Right ventricle myocardium superior (tissue), 1 donor: Measurements from ENCODE around the gene OOSP4A. TPM values are rescaled to one million over a fixed set of nuclear protein-coding genes. Genes with fewer than 3 reads are reported as not detected.
A peak's percentile ranks its signal among the peaks of the same experiment; 100 is the strongest.

Source experiments
- ATAC-seq: fragments of 200-7000 bp; cut with Tn5 transposase; one replicate; pipeline ENCODE4 v1.9.1; 2020; ENCODE audit warnings: mild to moderate bottlenecking; ENCODE audit not compliant: poor library complexity
- DNase-seq: peaks from one replicate; pipeline ENCODE4 v3.0.0-alpha.2; 2020
- intact Hi-C: fragments of 100-400 bp; cut with DNase I; formaldehyde crosslinking; loops from one replicate; pipeline ENCODE4 v1.11.2; 2022
- long read RNA-seq: library from polyadenylated mRNA; unstranded; transcript quantifications from one replicate; pipeline ENCODE4 v2.0.0, GENCODE V29; 2021
- total RNA-seq: library from RNA; stranded (reverse); fragmentation: NEBNext Ultra II Directional; extraction: Animal tissue kit (Norgen Biotek cat#: 25700); gene quantifications from one replicate; pipeline ENCODE4 v1.2.1, GENCODE V29; 2021
- donor health status: DM: no; HTN: yes; CAD: no; lungs with severe emphysema.

OOSP4A gene
- not detected for total RNA-seq
- long read RNA-seq = 0 reads

DNA sequence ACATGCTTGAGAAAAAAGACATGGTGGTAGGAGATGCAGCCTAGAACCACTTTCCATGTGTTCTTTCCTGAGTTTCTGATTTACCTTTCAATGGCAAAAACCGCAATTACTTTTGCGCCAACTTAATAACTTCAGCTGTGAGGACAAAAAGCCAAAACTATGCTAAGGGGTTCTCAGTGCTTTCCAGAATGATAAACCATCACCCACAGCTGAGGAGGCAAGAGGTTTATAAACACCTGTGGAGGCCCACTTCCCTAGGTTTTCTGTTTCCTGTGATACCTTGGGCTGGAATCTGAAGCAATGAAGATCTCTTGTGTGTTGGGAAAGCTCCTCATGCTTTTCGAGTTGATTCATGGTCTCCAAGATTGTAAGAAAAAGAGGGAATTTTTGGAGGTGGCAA, at the start of gene OOSP4A:
Gene OOSP4A (plus strand): TSS at position 301 of the 400 bp plus-strand sequence. CDS start 0 bp downstream, at position 301.
- DNase-seq (no peak), ATAC-seq (no peak)
- intact Hi-C loops = no loop called here

DNA sequence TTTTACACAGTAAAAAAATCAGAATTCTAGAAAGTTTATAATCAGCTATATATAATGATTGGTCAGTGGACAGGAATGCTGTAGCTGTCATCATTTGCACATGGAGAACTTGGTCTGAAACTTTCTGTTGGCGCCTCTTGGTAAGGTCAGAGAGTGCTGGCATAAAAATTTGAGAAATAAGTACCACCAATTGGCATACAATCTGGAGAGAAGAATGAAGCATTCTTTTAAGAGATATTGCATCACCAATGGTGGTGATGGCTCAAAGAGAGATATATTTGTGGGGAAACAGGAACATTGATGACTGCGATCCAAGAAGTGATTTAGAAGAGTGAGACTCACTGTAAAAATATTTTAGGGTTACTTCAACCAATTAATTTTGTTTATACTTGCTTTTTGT, 45.4 kb upstream of the OOSP4A start:
- DNase-seq = no peak
- intact Hi-C loops = no loop called here
- ATAC-seq = no peak

GRCh38 chr11:59918987-59919589, 44.7 kb upstream of the OOSP4A start:
- DNase-seq = no peak
- intact Hi-C loops = no loop called here
- no peak for ATAC-seq

GRCh38 chr11:59923813-59924212, 40.0 kb upstream of the OOSP4A start:
- ATAC-seq (no peak), DNase-seq (no peak)
- intact Hi-C loops = no loop called here

- ATAC-seq (no peak), DNase-seq (no peak)
- intact Hi-C loops = no loop called here
These were observed 32.1 kb upstream of the OOSP4A start for GRCh38 chr11:59931688-59932087.

- no peak for ATAC-seq
- intact Hi-C loops = no loop called here
- no peak for DNase-seq
These were observed 25.7 kb upstream of the OOSP4A start, which contains the start of gene OOSP1 for GRCh38 chr11:59938132-59938531. OOSP1 (plus strand) TSS chr11:59938432; CDS start chr11:59938455, 23 bp downstream.

GRCh38 chr11:59938718-59939117, 25.1 kb upstream of the OOSP4A start:
- no peak for ATAC-seq

DNA sequence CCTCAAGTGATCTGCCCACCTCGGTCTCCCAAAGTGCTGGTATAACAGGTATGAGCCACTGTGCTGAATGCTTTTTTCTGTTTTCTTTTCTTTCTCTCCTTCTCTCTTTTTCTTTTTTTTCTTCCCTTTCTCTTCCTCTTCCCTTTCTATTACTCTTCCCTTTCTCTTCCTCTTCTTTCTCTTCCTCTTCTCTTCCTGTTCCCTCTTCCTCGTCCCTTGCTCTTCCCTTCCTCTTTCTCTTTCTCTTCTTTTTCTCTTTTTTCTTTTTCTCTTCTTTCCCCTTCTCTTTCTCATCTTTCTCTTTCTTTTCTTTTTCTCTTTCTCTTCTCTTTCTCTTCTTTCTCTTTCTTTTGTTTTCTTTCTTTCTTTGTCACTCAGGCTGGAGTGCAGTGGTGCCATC, 24.4 kb upstream of the OOSP4A start:
- intact Hi-C loops = no loop called here
- ATAC-seq = no peak
- no peak for DNase-seq

More at GRCh38 chr11:59938718-59939117, 25.1 kb upstream of the OOSP4A start:
- no peak for DNase-seq
- intact Hi-C loops = no loop called here

DNA sequence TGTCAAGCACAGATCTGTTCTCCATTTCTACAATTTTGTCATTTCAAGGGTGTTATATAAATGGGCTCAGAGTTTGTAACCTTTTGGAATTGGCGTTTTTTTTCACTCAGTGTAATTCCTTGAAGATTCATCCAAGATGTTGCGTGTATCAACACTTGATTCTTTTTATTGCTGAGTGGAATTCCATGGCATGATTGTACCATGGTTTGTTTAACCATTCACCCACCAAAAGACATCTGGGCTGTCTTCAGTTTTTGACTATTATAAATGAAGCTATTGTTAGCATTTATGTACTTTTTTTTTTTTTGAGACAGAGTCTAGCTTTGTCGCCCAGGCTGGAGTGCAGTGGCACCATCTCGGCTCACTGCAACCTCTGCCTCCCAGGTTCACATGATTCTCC, 22.7 kb upstream of the OOSP4A start:
- intact Hi-C loops = no loop called here
- no peak for DNase-seq
- no peak for ATAC-seq

- DNase-seq = no peak
- intact Hi-C loops = no loop called here
- ATAC-seq = no peak
These were observed 19.7 kb upstream of the OOSP4A start for GRCh38 chr11:59943997-59944714.

- intact Hi-C loops = no loop called here
- no peak for DNase-seq
- ATAC-seq = no peak
These were observed 19.1 kb upstream of the OOSP4A start for GRCh38 chr11:59944720-59945119.

GRCh38 chr11:59953463-59954218, 10.2 kb upstream of the OOSP4A start:
- intact Hi-C loops = no loop called here
- ATAC-seq (no peak), DNase-seq (no peak)

- ATAC-seq = no peak
- intact Hi-C loops = no loop called here
- no peak for DNase-seq
These were observed 9.5 kb upstream of the OOSP4A start for GRCh38 chr11:59954219-59954847.

DNA sequence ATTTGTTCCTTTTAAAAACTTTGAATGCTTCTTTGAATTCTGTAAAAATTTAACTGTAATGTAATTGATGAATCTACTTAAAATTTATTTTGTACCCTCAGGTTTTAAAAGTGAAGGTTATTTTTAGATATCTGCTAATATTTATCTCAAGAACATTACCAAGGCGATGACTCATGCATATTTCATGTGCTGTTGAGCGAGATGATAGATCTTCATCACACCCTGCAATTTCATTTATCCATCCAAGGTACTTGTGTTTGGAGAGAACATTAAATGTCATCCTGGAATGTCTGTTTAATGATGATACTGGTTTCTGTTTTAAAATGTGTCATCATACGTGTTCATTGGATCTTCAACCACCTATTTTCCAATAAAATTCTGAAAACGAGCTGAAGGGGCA, 6.7 kb upstream of the OOSP4A start:
- ATAC-seq = no peak
- intact Hi-C loops = no loop called here

GRCh38 chr11:59960502-59961381, 3.1 kb upstream of the OOSP4A start:
- ATAC-seq = peak; percentile 80
- DNase-seq = no peak
- intact Hi-C loops = no loop called here

More for the DNA sequence above, 6.7 kb upstream of the OOSP4A start:
- no peak for DNase-seq

GRCh38 chr11:59962107-59962482, 1.7 kb upstream of the OOSP4A start:
- peak; percentile 44 for ATAC-seq
- DNase-seq = no peak

DNA sequence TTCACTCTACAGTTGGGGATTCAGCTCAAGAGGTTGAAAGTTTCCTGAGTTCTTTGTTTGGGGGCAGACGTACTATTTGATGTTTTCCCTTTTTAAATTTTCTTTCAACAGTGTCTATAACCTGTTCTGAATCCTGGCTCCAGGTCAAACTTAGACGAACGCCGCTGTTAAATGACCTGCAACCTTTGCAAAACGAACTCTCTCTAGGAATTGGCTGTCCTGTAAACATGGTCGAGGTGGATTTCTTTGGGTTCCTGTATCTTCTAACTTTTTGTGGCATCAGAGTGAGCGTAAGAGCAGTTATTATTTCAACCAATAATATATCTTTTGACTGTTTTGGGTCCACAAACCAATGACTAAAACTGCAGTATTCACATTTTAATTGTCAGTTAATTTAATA, 1.6 kb downstream of the OOSP4A start:
- DNase-seq = no peak
- intact Hi-C loops = no loop called here
- no peak for ATAC-seq

More at GRCh38 chr11:59962107-59962482, 1.7 kb upstream of the OOSP4A start:
- intact Hi-C loops = no loop called here

- intact Hi-C loops = no loop called here
These were observed 2.4 kb downstream of the OOSP4A start for GRCh38 chr11:59966201-59966600.

More at GRCh38 chr11:59966201-59966600, 2.4 kb downstream of the OOSP4A start:
- ATAC-seq (no peak), DNase-seq (no peak)
